IMR-90 (cell line): ENCODE measurements around the gene PIPOX. TPM values are rescaled to one million over a fixed set of nuclear protein-coding genes. Genes with fewer than 3 reads are reported as not detected.

ENCODE experiments used
- BHLHE40 ChIP-seq: fragments of 150-350 bp; IDR thresholded peaks from 2 replicates; pipeline ENCODE4 v1.6.1; 2016; ENCODE audit warnings: mild to moderate bottlenecking, low read depth, low read length
- CTCF ChIP-seq: conservative IDR thresholded peaks from 2 replicates; pipeline ENCODE4 v1.5.1; 2012; ENCODE audit warnings: mild to moderate bottlenecking, low read depth, low read length, improper control_type of control experiment
- polyA plus RNA-seq, 3 experiments: library from polyadenylated mRNA; depleted of rRNA; stranded (reverse); fragments of >200 nt; gene quantifications; 2 replicates each; pipeline ENCODE4 v1.2.3, GENCODE V29; 2012; ENCODE audit warnings: low replicate concordance in 1 of 3
- total RNA-seq: library from RNA; depleted of rRNA; stranded (reverse); fragments of >200 nt; gene quantifications from 2 replicates; pipeline ENCODE4 v1.2.3, GENCODE V29; 2012

The PIPOX gene
- total and polyA plus RNA-seq, 2 of the 4 experiments (the other 2 are of a cell fraction) = 0.43 to 1.3 TPM

- no peak for TF ChIP-seq BHLHE40
- TF ChIP-seq CTCF = no peak
These were observed at the start of gene PIPOX (continued) for GRCh38 chr17:29042679-29043538.
